SU-DHL-6 (cell line): ENCODE results near the gene PRKCA.

Source experiments
- H2AFZ ChIP-seq: fragments of 200-600 bp; sonication (generic); 2 replicates; pipeline ENCODE4 v1.6.1; 2014; ENCODE audit warnings: low read depth, mild to moderate bottlenecking, moderate library complexity, mixed read lengths, antibody characterized with exemption, low read length; ENCODE audit not compliant: severe bottlenecking
- H3F3A ChIP-seq: fragments of 200-600 bp; shearing (Covaris generic); 2 replicates; pipeline ENCODE4 v1.6.0; 2016; ENCODE audit warnings: antibody characterized with exemption, mild to moderate bottlenecking; ENCODE audit not compliant: insufficient read depth
- H3K27ac ChIP-seq: fragments of 200-600 bp; sonication (generic); 2 replicates; pipeline ENCODE4 v1.5.1; 2016; ENCODE audit warnings: low read depth, mild to moderate bottlenecking, low read length, moderate library complexity, mixed read lengths
- H3K27me3 ChIP-seq: fragments of 200-600 bp; sonication (generic), shearing (Covaris generic); 2 replicates; pipeline ENCODE4 v1.6.0; 2014; ENCODE audit warnings: mild to moderate bottlenecking, low read length
- H3K36me3 ChIP-seq: fragments of 200-600 bp; sonication (generic); 2 replicates; pipeline ENCODE4 v1.6.1; 2014; ENCODE audit warnings: mild to moderate bottlenecking, low read length, mixed read lengths
- H3K4me2 ChIP-seq: fragments of 300-600, 200-600 bp; shearing (Covaris generic), sonication (generic); 2 replicates; pipeline ENCODE4 v1.6.0; 2014; ENCODE audit warnings: low read length, low read depth, mild to moderate bottlenecking; ENCODE audit not compliant: poor library complexity, severe bottlenecking
- H3K4me3 ChIP-seq: fragments of 200-600 bp; sonication (generic); 2 replicates; pipeline ENCODE4 v1.5.1; 2014; ENCODE audit warnings: antibody characterized with exemption, low read length, mild to moderate bottlenecking, mixed read lengths; ENCODE audit not compliant: insufficient read depth, poor library complexity, severe bottlenecking
- H3K79me2 ChIP-seq: fragments of 200-600 bp; sonication (generic); 2 replicates; pipeline ENCODE4 v1.6.1; 2014; ENCODE audit warnings: mild to moderate bottlenecking, low read length, moderate library complexity; ENCODE audit not compliant: insufficient read depth
- H3K9ac ChIP-seq: fragments of 200-600 bp; sonication (generic); 2 replicates; pipeline ENCODE4 v1.7.0; 2014; ENCODE audit warnings: mild to moderate bottlenecking, low read length
- H3K9me2 ChIP-seq: fragments of 200-600 bp; sonication (generic); replicated peaks from 2 replicates; pipeline ENCODE4 v1.6.1; 2014; ENCODE audit warnings: low read length; ENCODE audit not compliant: insufficient read depth
- H3K9me3 ChIP-seq: fragments of 200-600 bp; sonication (generic); 2 replicates; pipeline ENCODE4 v1.6.1; 2014; ENCODE audit warnings: low read length, mixed read lengths; ENCODE audit not compliant: insufficient read depth
- H4K20me1 ChIP-seq: fragments of 200-600 bp; sonication (generic); 2 replicates; pipeline ENCODE4 v1.6.1; 2014; ENCODE audit warnings: low read depth, mild to moderate bottlenecking, antibody characterized with exemption, low read length, moderate library complexity, mixed read lengths
- EZH2phosphoT487 ChIP-seq: fragments of 200-600 bp; sonication (generic), shearing (Covaris generic); conservative IDR thresholded peaks from 2 replicates; pipeline ENCODE4 v1.6.1; 2018; ENCODE audit warnings: mild to moderate bottlenecking, antibody characterized with exemption, low read length, moderate library complexity, mixed read lengths
- TF ChIP-seq, protein P1 (sequence below): fragments of 200-600 bp; sonication (generic); IDR thresholded peaks from one replicate; pipeline ENCODE4 v1.5.1; 2017; ENCODE audit warnings: antibody characterized with exemption, mild to moderate bottlenecking, low read length, moderate library complexity; ENCODE audit not compliant: insufficient read depth, poor library complexity, severe bottlenecking

The PRKCA gene

DNA sequence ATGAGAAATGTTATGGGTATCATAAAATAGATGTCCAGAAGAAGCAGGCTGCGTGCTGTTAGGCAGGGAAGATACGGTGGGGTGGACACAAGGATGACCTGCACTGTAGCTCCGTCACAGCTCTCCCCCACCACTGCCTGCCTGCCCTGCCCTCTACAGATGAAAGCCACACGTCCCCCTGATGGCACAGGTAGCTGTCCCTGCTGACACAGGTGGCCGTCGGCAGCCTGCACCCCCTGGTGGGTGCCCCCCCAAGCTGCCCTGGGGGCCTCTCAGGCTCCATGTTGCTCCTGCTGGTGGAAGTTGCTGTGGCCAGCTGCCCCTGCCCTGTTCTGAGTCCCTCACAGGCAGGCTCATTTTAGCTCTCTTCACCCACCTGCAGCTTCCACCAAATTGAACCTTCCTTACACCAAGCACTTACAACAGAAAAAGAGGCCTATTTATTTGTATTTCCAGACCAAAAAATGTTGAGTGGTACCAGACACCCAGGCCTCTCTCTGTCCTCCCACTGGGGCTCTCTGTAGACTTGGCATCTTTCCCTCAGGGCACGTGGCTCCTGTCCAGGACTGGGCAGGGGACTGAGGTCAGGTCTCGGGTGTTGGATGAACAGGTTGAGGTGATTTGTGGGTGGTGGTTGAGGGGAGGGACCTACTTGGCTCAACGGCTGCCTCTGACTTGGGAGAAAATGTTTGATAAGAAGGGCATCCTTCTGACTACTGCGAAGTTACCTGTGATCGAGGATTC lies 482.4 kb downstream of the PRKCA start:
- H3K79me2 ChIP-seq: no peaks in the 10 kb centered on the region
- peak overlapping the region; percentile 32 for H3K9ac ChIP-seq
- H3K9me2 ChIP-seq: no peaks in the 10 kb centered on the region
- H2AFZ ChIP-seq: no peak overlapping the region
- H3K9me3 ChIP-seq: no peaks in the 10 kb centered on the region
- H3K27me3 ChIP-seq: no peaks in the 10 kb centered on the region
- H3K4me3 ChIP-seq: no peak overlapping the region
- peaks cover 62% of the 10 kb centered on the region for H3F3A ChIP-seq
- H4K20me1 ChIP-seq: no peaks in the 10 kb centered on the region
- H3K27ac ChIP-seq: peak overlapping the region; percentile 99
- 0 out of 2 replicates have a peak, but pooled peaks cover 4% of the 10 kb centered on the region for H3K36me3 ChIP-seq
- TF ChIP-seq, protein P1, sequence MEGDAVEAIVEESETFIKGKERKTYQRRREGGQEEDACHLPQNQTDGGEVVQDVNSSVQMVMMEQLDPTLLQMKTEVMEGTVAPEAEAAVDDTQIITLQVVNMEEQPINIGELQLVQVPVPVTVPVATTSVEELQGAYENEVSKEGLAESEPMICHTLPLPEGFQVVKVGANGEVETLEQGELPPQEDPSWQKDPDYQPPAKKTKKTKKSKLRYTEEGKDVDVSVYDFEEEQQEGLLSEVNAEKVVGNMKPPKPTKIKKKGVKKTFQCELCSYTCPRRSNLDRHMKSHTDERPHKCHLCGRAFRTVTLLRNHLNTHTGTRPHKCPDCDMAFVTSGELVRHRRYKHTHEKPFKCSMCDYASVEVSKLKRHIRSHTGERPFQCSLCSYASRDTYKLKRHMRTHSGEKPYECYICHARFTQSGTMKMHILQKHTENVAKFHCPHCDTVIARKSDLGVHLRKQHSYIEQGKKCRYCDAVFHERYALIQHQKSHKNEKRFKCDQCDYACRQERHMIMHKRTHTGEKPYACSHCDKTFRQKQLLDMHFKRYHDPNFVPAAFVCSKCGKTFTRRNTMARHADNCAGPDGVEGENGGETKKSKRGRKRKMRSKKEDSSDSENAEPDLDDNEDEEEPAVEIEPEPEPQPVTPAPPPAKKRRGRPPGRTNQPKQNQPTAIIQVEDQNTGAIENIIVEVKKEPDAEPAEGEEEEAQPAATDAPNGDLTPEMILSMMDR: no peak
- no peak for TF ChIP-seq EZH2phosphoT487
- peak overlapping the region; percentile 12 for H3K4me2 ChIP-seq

DNA sequence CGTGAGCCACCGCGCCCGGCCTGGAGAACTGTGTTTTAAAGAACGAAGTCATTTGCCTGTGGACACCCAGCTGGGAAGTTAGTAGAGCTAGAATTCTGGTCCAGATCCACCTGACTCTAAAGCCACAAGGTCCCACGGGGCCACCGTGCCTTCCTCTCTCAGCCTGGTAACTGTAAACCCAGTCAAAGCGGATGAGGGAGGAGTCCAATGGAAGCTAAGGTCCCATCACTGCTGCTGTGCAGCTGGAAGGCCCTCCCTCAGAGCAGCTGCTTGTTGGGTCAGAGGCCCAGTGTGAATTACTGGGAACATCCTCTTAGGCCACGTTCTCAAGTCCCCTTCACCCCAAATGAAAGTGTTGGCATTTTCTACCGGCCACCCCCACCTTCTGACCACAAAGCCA lies 483.7 kb downstream of the PRKCA start:
- Histone ChIP-seq H3K36me3 (0 out of 2 replicates have a peak, but pooled peaks cover 4% of the 10 kb centered on the region), H3K9me2 (no peaks in the 10 kb centered on the region), H3K9me3 (no peaks in the 10 kb centered on the region), H3F3A (peaks cover 69% of the 10 kb centered on the region), H3K4me2 (peak overlapping the region; percentile 25), H4K20me1 (no peaks in the 10 kb centered on the region), H3K9ac (peak overlapping the region; percentile 4; the same call in 1 of the 2 replicates), H3K4me3 (no peak overlapping the region), H2AFZ (no peak overlapping the region), H3K27me3 (no peaks in the 10 kb centered on the region), H3K27ac (peak overlapping the region; percentile 99), H3K79me2 (no peaks in the 10 kb centered on the region)
- TF ChIP-seq, protein P1: no peak
- no peak for TF ChIP-seq EZH2phosphoT487

DNA sequence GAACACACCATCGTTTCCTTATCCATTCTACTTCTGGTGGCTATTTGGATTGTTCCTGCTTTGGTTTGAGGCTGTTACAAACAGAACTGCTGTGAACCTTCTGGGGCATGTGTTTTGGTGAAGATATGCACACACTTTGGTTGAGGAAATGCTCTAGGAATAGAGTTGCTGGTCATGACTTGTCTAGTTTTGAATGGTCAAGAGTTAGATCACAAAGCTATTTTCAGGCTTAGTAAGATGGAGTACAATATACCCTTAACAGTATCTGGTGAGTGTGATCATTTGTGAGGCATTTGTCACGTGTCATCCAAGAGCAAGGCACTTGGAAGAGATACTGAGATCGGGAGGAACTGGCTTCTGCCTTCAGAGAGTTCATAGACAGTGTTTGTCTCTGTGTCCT lies 485.5 kb downstream of the PRKCA start:
- H3K9me2 ChIP-seq: no peaks in the 10 kb centered on the region
- H2AFZ ChIP-seq: no peak overlapping the region
- H3K27ac ChIP-seq: peak overlapping the region; percentile 99
- TF ChIP-seq, protein P1: no peak
- TF ChIP-seq EZH2phosphoT487: no peak
- H3K4me3 ChIP-seq: no peak overlapping the region
- H3K27me3 ChIP-seq: no peaks in the 10 kb centered on the region
- H3K9ac ChIP-seq: no peak overlapping the region
- no peaks in the 10 kb centered on the region for H3K9me3 ChIP-seq
- H3F3A ChIP-seq: peaks cover 57% of the 10 kb centered on the region
- H3K36me3 ChIP-seq: 0 out of 2 replicates have a peak, but pooled peaks cover 4% of the 10 kb centered on the region
- no peaks in the 10 kb centered on the region for H3K79me2 ChIP-seq
- no peaks in the 10 kb centered on the region for H4K20me1 ChIP-seq
- H3K4me2 ChIP-seq: no peak overlapping the region
